CD14-positive monocyte (primary cell): Measurements from ENCODE around the gene ITSN1. TPM values are rescaled to one million over a fixed set of nuclear protein-coding genes. Genes with fewer than 3 reads are reported as not detected.

ENCODE experiments used
- DNase-seq, 3 donors: peaks; one replicate each; pipeline ENCODE4 v3.0.0-alpha.2; 2011 to 2022
- H2AFZ ChIP-seq: 2 replicates; pipeline ENCODE4 v1.6.0; 2012; ENCODE audit warnings: mild to moderate bottlenecking, low read depth, low read length, inconsistent platforms; ENCODE audit not compliant: insufficient read depth, poor library complexity, severe bottlenecking
- H3K27ac ChIP-seq, 2 donors: 1 replicate in 1 of 2; 2 replicates in 1 of 2; pipeline ENCODE4 v1.5.1; 2012 to 2013; ENCODE audit warnings: low read length in 2 of 2, control low read depth in 1 of 2, inconsistent platforms in 1 of 2, low read depth in 1 of 2, mild to moderate bottlenecking in 1 of 2
- H3K27me3 ChIP-seq, 2 donors: one replicate each; pipeline versions ENCODE4 v1.6.0 to v1.6.1; 2011 to 2013; ENCODE audit warnings: low read length in 2 of 2; ENCODE audit not compliant: control insufficient read depth in 2 of 2, insufficient read depth in 2 of 2
- H3K36me3 ChIP-seq, 2 donors: replicated peaks in 1 of 2; 1 replicate in 1 of 2; 2 replicates in 1 of 2; pipeline versions ENCODE4 v1.5.1 to v1.6.1; 2012 to 2013; ENCODE audit warnings: low read length in 2 of 2, control low read depth in 1 of 2, inconsistent platforms in 1 of 2, mild to moderate bottlenecking in 1 of 2; ENCODE audit not compliant: insufficient read depth in 2 of 2, control insufficient read depth in 1 of 2
- H3K4me1 ChIP-seq, 2 donors: 1 replicate in 1 of 2; 2 replicates in 1 of 2; pipeline versions ENCODE4 v1.5.1 to v1.6.1; 2012 to 2013; ENCODE audit warnings: low read length in 2 of 2, control low read depth in 1 of 2, inconsistent platforms in 1 of 2, mild to moderate bottlenecking in 1 of 2, moderate library complexity in 1 of 2; ENCODE audit not compliant: insufficient read depth in 2 of 2, control insufficient read depth in 1 of 2
- H3K4me2 ChIP-seq: replicated peaks from 2 replicates; pipeline ENCODE3; 2012; ENCODE audit warnings: low read length, moderate library complexity, mild to moderate bottlenecking; ENCODE audit not compliant: poor library complexity, severe bottlenecking; ENCODE audit errors: extremely low read depth
- H3K4me3 ChIP-seq, 3 experiments: fragments of 200-600 bp in 1 of 3; sonication (generic) in 1 of 3; replicated peaks in 1 of 3; 1 replicate in 2 of 3; 2 replicates in 1 of 3; pipeline ENCODE4 v1.5.1; 2011 to 2013; ENCODE audit warnings: low read length in 3 of 3, mild to moderate bottlenecking in 3 of 3, control low read depth in 2 of 3, low read depth in 2 of 3, inconsistent platforms in 1 of 3, moderate library complexity in 1 of 3
- H3K79me2 ChIP-seq: 2 replicates; pipeline ENCODE4 v1.6.0; 2012; ENCODE audit warnings: mild to moderate bottlenecking, control low read depth, inconsistent platforms, low read length, moderate library complexity; ENCODE audit not compliant: insufficient read depth
- H3K9ac ChIP-seq: 2 replicates; pipeline ENCODE4 v1.6.0; 2017; ENCODE audit warnings: low read length, mild to moderate bottlenecking; ENCODE audit not compliant: insufficient read depth, poor library complexity, severe bottlenecking
- H3K9me3 ChIP-seq, 2 donors: replicated peaks in 1 of 2; 1 replicate in 1 of 2; 2 replicates in 1 of 2; pipeline versions ENCODE4 v1.5.1 to v1.6.1; 2012 to 2013; ENCODE audit warnings: low read length in 2 of 2, control low read depth in 1 of 2; ENCODE audit not compliant: control insufficient read depth in 1 of 2, insufficient read depth in 1 of 2
- H4K20me1 ChIP-seq: 2 replicates; pipeline ENCODE4 v1.6.0; 2012; ENCODE audit warnings: mild to moderate bottlenecking, low read length, control low read depth, moderate library complexity; ENCODE audit not compliant: insufficient read depth
- H3K27ac Mint-ChIP-seq, 7 donors: one replicate each; pipeline ENCODE4 v1.8.0; 2020; ENCODE audit warnings: mild to moderate bottlenecking in 7 of 7, mixed read lengths in 7 of 7, moderate library complexity in 6 of 7, inconsistent platforms in 2 of 7
- H3K27me3 Mint-ChIP-seq, 3 donors: one replicate each; pipeline ENCODE4 v1.8.0; 2021 to 2022; ENCODE audit warnings: low read depth in 3 of 3, mild to moderate bottlenecking in 3 of 3, mixed read lengths in 3 of 3, moderate library complexity in 3 of 3, inconsistent platforms in 1 of 3
- H3K36me3 Mint-ChIP-seq, 2 donors: one replicate each; pipeline ENCODE4 v1.8.0; 2020; ENCODE audit warnings: mixed read lengths in 2 of 2, inconsistent platforms in 1 of 2, mild to moderate bottlenecking in 1 of 2
- H3K4me1 Mint-ChIP-seq: one replicate; pipeline ENCODE4 v1.8.0; 2020; ENCODE audit warnings: mild to moderate bottlenecking, mixed read lengths
- H3K4me3 Mint-ChIP-seq, 2 donors: one replicate each; pipeline ENCODE4 v1.8.0; 2020; ENCODE audit warnings: mild to moderate bottlenecking in 2 of 2, mixed read lengths in 2 of 2, moderate library complexity in 1 of 2
- H3K9me3 Mint-ChIP-seq, 7 donors: one replicate each; pipeline ENCODE4 v1.8.0; 2020 to 2022; ENCODE audit warnings: mixed read lengths in 7 of 7, mild to moderate bottlenecking in 6 of 7, moderate library complexity in 6 of 7, inconsistent platforms in 2 of 7
- CTCF ChIP-seq: fragments of 200-600 bp; IDR thresholded peaks from one replicate; pipeline ENCODE4 v1.8.0; 2022; ENCODE audit warnings: antibody characterized with exemption, mild to moderate bottlenecking
- WGBS: methylation state at CpG from one replicate; pipeline ENCODE4 v1.1.5; 2013; ENCODE audit warnings: missing lambda C conversion rate; ENCODE audit not compliant: insufficient coverage; 5-methylcytosine and 5-hydroxymethylcytosine counted together
- intact Hi-C, 2 donors: fragments of 100-400 bp; cut with micrococcal nuclease; formaldehyde crosslinking; loops; one replicate each; pipeline versions ENCODE4 v1.15.0 to v1.15.1; 2023
- polyA plus RNA-seq, 3 donors: library from polyadenylated mRNA; depleted of rRNA in 1 of 3; unstranded in 2 of 3; stranded (reverse) in 1 of 3; fragments of 300-500 nt in 2 of 3; fragments of >200 nt in 1 of 3; fragmentation: Illumina TruSeq in 2 of 3; gene quantifications; 1 replicate in 2 of 3; 2 replicates in 1 of 3; pipeline ENCODE4 v1.2.3, GENCODE V29; 2012 to 2021

The ITSN1 gene
- polyA plus RNA-seq, 3 donors = 4.7 to 10.3 (median 5.1) TPM

GRCh38 chr21:33682992-33683627, 40.8 kb downstream of the ITSN1 start:
- Histone ChIP-seq H3K36me3 (no peaks in the 10 kb centered on the region), H3K27ac (no peak overlapping the region), H3K4me2 (no peak overlapping the region), H3K9ac (no peak overlapping the region), H3K9me3 (no peaks in the 10 kb centered on the region), H3K27me3 (no peaks in the 10 kb centered on the region), H2AFZ (no peak overlapping the region), H4K20me1 (peaks cover 3% of the 10 kb centered on the region), H3K4me1 (peaks cover 0 to 5% of the 10 kb centered on the region in 2 donors), H3K4me3 (no peak overlapping the region), H3K79me2 (peaks cover 2% of the 10 kb centered on the region)
- H3K4me3 Mint-ChIP-seq = no peak overlapping the region
- intact Hi-C loops = no loop called here
- no peak overlapping the region for H3K27ac Mint-ChIP-seq
- peaks cover 28% of the 10 kb centered on the region for H3K4me1 Mint-ChIP-seq
- 100% methylated on average over 1 of the region's 4 CpGs for WGBS
- no peak for DNase-seq
- no peak for TF ChIP-seq CTCF
- no peaks in the 10 kb centered on the region for H3K36me3 Mint-ChIP-seq
- H3K9me3 Mint-ChIP-seq = peaks cover 0 to 3% (median 0%) of the 10 kb centered on the region in 7 donors
- peaks cover 0 to 4% (median 2%) of the 10 kb centered on the region in 3 donors for H3K27me3 Mint-ChIP-seq

- H3K4me1 Mint-ChIP-seq = peaks cover 23% of the 10 kb centered on the region
- Histone ChIP-seq H3K4me2 (no peak overlapping the region), H3K4me3 (no peak overlapping the region), H3K9ac (no peak overlapping the region), H3K27ac (no peak overlapping the region), H3K27me3 (no peaks in the 10 kb centered on the region), H2AFZ (no peak overlapping the region), H3K79me2 (peaks cover 2% of the 10 kb centered on the region), H3K9me3 (no peaks in the 10 kb centered on the region), H3K4me1 (peaks cover 0 to 5% of the 10 kb centered on the region in 2 donors), H4K20me1 (no peaks in the 10 kb centered on the region), H3K36me3 (no peaks in the 10 kb centered on the region)
- H3K36me3 Mint-ChIP-seq = no peaks in the 10 kb centered on the region
- no peak for DNase-seq
- H3K27ac Mint-ChIP-seq = no peak overlapping the region
- no peak overlapping the region for H3K4me3 Mint-ChIP-seq
- H3K9me3 Mint-ChIP-seq = peaks cover 0 to 3% (median 0%) of the 10 kb centered on the region in 7 donors
- no peak for TF ChIP-seq CTCF
- WGBS = 100% methylated on average over 1 of the region's 2 CpGs
- H3K27me3 Mint-ChIP-seq = peaks cover 0 to 4% (median 2%) of the 10 kb centered on the region in 3 donors
- intact Hi-C loops = no loop called here
Observed at GRCh38 chr21:33684068-33684467, 41.8 kb downstream of the ITSN1 start.
